Retinal pigment epithelial cell (primary cell): ENCODE data around the gene ATG101.

Source experiments
- DNase-seq: peaks from one replicate; pipeline ENCODE4 v3.0.0-alpha.2; 2010; ENCODE audit warnings: low read depth
- H3K4me3 ChIP-seq: 2 replicates; pipeline ENCODE4 v1.5.1; 2011; ENCODE audit warnings: mild to moderate bottlenecking, low read length, control low read depth, moderate library complexity
- CTCF ChIP-seq: conservative IDR thresholded peaks from 2 replicates; pipeline ENCODE4 v1.5.1; 2011; ENCODE audit warnings: low read depth, low read length, control low read depth, inconsistent platforms

The ATG101 gene

GRCh38 chr12:52049688-52050087 is 20.1 kb upstream of the ATG101 start:
- no peak for TF ChIP-seq CTCF
- no peak for DNase-seq
- H3K4me3 ChIP-seq, result no peak overlapping the region

GRCh38 chr12:52050116-52050757 is 19.5 kb upstream of the ATG101 start:
- H3K4me3 ChIP-seq, result peak overlapping the region; percentile 63
- no peak for DNase-seq
- no peak for TF ChIP-seq CTCF

GRCh38 chr12:52050758-52051541 is 18.8 kb upstream of the ATG101 start, which contains the start of gene NR4A1:
TSS of gene NR4A1 (plus strand) at chr12:52051442. CDS start at chr12:52054329, 2,887 bp downstream.
- peak; percentile 30 for TF ChIP-seq CTCF
- DNase-seq, result peak; percentile 84
- peak within 1 kb of the TSS; percentile 83 for H3K4me3 ChIP-seq

GRCh38 chr12:52052468-52053186 is 17.2 kb upstream of the ATG101 start:
- DNase-seq, result no peak
- H3K4me3 ChIP-seq, result peak overlapping the region; percentile 83
- no peak for TF ChIP-seq CTCF

- no peak for TF ChIP-seq CTCF
- no peak overlapping the region for H3K4me3 ChIP-seq
- no peak for DNase-seq
Observed at GRCh38 chr12:52053536-52054209, 16.1 kb upstream of the ATG101 start.

GRCh38 chr12:52054231-52054832 is 15.4 kb upstream of the ATG101 start:
- DNase-seq, result no peak
- no peak for TF ChIP-seq CTCF
- H3K4me3 ChIP-seq, result no peak overlapping the region
